Measurements from ENCODE around the gene ADAMTS16.

ADAMTS16 gene

DNA sequence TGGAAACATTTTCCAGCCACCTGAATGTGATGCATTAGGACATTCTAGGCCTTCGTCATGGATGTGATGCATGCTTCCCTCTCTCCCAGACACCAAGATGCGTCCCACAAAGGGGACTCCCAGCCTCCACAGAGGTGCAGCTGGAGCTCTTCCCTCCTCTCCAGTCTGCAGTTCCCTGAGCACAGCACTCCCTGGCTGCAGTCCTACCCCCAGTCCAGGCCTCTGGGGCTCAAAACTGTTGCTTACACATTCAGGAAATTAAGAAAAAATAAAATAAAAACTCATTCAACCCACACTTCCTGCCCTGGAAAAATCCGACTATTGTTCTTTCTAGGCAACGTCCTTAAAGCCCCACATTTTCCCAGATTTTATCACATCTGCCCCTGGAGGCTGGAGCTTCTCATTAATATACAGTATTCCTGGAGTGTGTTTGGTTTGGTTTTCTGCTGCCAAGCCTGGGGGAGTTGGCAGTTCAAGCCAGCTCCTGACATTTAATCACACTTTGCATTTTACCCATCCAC is 204.0 kb downstream of the ADAMTS16 start:
- no peak for DNase-seq (ENCODE audit: low read depth in 2 of 2)

DNA sequence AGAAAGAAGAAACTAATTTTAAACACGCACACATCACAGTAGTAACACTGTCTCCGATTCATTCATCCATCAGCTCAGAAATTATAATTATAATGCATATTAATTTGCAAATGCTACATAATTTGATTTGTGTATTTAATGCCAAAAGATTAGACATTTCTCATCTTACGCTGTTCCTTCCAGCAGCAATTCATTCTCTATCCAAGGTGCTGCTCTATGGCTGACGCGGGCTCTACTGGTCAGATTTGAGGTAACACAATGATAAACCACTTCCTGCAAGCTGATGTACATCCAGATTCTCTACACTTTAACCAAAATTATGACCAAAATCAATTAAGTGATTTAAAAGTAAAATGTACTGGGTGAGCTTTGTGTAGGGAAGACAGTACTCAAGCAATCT is 204.5 kb downstream of the ADAMTS16 start:
- DNase-seq (ENCODE audit: low read depth in 2 of 2): no peak

GRCh38 chr5:5347442-5347841 is 207.3 kb downstream of the ADAMTS16 start:
- no peak for DNase-seq (ENCODE audit: low read depth in 2 of 2)

DNA sequence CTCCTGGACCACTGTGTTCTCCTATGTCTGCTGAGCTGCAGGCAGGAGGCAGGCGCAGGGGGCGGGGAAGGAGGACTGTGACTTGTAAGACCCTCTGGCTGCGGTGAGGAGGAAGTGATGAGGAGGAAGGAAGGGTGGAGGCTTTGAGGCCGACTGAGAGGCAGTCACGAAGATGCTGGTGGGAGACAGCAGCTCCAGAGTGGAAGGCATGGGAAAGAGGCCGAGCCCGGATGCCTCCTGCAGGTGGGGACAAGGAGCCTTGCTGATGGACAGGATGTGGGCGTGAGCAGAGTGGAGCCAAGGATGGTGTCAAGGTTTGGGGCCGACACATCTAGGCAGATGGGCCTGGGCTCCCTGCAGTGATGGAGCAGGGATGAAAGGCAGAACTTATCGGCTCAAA is 208.0 kb downstream of the ADAMTS16 start:
- DNase-seq (ENCODE audit: low read depth in 2 of 2): no peak

DNA sequence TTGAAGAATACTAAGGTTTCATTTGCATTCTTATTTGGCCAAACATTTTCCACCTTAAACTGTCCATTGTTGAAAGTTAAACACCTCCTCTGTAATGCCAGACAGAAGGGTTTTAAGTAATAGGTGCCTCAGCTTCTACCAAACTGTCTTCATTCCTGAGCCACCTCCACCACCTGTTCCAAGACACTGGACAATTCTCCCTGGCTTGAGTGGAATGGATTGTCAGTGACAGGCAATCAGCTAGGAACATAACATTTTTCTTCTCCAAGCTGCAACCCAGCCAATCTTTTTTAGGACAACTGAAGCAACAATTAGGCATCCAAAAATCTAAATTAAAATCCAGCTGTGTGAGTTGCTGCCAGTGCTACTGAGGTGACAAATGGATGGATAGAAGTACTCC is 208.4 kb downstream of the ADAMTS16 start:
- DNase-seq (ENCODE audit: low read depth in 2 of 2): no peak

DNA sequence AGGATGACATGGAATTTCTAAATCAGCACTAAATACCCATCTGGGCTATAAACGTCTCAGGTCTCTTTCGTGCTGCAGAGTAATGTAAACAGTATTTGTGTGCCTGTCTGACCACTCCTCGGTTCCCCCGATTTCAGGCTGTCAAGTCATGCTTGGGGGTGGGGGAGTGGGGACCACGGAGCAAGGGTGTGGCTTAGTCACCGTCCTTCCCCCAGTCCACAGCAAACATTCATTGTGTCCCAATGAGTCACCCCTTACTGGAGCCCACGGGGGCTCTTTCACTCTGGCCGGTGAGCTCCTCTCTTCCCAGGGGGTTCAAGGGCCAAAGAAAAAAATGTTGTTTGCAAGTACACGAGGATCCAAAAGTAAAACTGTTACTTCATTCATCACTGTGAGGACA is 210.0 kb downstream of the ADAMTS16 start:
- DNase-seq (ENCODE audit: low read depth in 2 of 2): no peak

DNA sequence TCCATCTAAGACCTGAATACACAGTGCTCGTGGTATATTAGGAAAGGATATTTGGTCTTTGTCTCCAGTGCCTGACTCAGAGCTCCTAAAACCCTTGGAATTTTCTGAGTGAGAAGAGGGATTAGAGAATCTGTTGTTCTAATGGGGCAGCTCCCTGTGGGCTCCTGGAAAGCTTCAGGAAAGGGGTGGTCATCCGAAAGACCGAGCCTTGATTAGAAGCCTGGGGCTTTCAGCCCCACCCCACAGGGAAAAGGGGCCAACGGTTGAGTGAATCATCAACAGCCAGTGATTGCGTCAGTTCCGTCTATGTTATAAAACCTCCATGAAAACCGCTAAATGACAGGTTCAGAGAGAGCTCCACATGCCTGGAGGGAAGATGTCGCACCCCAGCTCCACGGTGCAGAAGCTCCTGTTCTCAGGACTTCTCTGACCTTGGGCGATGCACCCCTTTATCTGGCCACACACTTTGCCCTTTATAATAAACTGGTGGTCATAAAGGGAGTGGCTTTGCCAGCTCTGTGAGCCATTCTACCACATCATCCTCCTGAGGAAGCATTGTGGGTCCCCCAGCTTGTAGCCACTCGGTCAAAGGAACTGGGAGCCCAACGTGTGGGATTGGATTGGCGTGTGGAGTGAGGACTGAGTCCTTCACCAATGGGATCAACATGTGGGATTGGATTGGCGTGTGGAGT is 211.3 kb downstream of the ADAMTS16 start:
- DNase-seq (ENCODE audit: low read depth in 2 of 2): no peak

DNA sequence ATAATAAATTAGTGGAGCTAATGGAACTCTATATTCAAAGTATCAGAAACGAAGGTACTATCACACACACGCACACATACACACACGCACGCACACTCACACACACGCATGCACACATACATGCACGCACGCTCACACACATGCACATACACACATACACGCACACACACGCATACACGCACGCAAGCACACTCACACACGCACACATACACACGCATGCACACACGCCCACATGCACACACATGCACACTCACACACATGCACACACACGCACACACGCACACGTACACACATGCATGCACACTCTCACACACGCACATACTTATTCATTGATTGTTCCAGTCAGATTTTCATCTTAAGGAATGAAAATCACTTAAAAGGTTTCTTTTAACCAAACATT is 212.5 kb downstream of the ADAMTS16 start:
- DNase-seq (ENCODE audit: low read depth in 2 of 2): no peak

DNA sequence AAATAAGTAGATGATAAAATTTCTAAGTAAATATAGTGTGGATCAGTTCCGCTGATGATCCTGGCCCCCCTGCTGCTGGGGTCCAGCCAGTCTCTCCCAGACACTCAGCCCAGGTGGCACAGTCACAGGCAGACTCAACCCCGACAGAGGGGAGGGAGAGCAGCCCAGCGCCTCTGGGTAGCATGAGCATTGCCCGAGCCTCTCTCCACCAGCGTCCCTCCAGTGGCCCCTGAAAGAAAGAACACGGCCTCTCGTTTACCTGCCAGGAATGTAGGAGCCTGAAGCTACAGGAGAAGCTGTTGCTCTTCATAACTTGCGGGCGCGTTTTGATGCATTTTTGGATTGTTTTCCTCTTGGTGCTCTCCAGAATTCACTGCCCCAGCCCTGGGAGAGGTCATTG is 213.6 kb downstream of the ADAMTS16 start:
- DNase-seq (ENCODE audit: low read depth in 2 of 2): no peak

- no peak for DNase-seq (ENCODE audit: low read depth in 2 of 2)
Measured at GRCh38 chr5:5356765-5357164, 216.6 kb downstream of the ADAMTS16 start.

- no peak for DNase-seq (ENCODE audit: low read depth in 2 of 2)
Measured at GRCh38 chr5:5359618-5360017, 219.5 kb downstream of the ADAMTS16 start.

- no peak for DNase-seq (ENCODE audit: low read depth in 2 of 2)
Measured at GRCh38 chr5:5360363-5360940, 220.3 kb downstream of the ADAMTS16 start.

GRCh38 chr5:5360941-5361520 is 220.9 kb downstream of the ADAMTS16 start:
- no peak for DNase-seq (ENCODE audit: low read depth in 2 of 2)

- no peak for DNase-seq (ENCODE audit: low read depth in 2 of 2)
Measured at GRCh38 chr5:5363045-5363444, 222.9 kb downstream of the ADAMTS16 start.

DNA sequence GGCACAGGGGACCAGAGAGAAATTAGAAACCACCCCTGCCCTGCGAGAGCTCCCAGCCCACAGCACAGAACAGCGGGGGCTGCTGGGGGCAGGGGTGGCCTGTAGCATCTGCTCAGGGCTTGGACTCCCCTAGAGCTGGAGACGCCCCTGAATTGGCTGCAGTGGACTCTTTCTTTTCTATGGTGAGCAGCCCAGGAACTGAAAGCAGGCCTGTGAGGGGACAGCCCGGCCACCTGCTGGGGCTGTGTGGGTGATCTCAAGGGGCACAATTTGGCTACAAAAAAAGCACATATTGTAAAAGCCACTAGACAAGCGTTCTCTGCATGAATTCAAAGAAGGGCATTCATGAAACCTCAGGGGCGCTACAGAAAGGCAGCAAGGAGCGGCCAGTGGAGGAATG is 224.8 kb downstream of the ADAMTS16 start:
- DNase-seq (ENCODE audit: low read depth in 2 of 2): no peak

DNA sequence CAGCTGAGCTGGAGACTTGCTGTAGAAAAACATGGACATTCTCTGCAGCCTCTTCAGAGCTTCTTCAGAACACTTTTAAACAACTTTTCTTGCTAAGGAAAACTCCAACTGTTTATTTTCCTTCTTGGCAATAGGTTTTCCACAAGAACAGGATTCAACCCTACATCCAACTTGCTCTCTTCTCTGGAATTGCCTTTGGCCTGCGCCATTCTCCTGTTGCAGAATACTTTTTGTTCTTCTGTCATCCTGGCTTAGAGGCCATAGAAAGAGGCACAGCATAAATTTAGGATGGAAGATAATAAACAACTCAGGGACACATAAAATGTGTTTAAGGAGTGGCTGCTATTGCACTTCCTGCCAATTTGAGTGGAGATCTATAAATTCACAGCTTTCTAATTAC is 227.6 kb downstream of the ADAMTS16 start:
- DNase-seq (ENCODE audit: low read depth in 2 of 2): no peak

GRCh38 chr5:5369051-5369605 is 229.0 kb downstream of the ADAMTS16 start:
- no peak for DNase-seq (ENCODE audit: low read depth in 2 of 2)
